Testis (tissue), 3 donors: ENCODE measurements around the gene RCAN2. TPM values are rescaled to one million over a fixed set of nuclear protein-coding genes. Genes with fewer than 3 reads are reported as not detected.

ENCODE experiments used
- DNase-seq: peaks from one replicate; pipeline ENCODE4 v3.0.0-alpha.2; 2019
- H3K27ac ChIP-seq, 2 donors: fragments of 200-600 bp; sonication (generic); one replicate each; pipeline ENCODE4 v1.5.1; 2019
- H3K27me3 ChIP-seq: fragments of 200-600 bp; sonication (generic); one replicate; pipeline ENCODE4 v1.5.1; 2019
- H3K36me3 ChIP-seq: fragments of 200-600 bp; sonication (generic); one replicate; pipeline ENCODE4 v1.5.1; 2017; ENCODE audit warnings: low read depth; ENCODE audit errors: missing control alignments
- H3K4me1 ChIP-seq: fragments of 200-600 bp; sonication (generic); one replicate; pipeline ENCODE4 v1.5.1; 2019
- H3K4me3 ChIP-seq, 2 donors: fragments of 200-600 bp; sonication (generic); one replicate each; pipeline ENCODE4 v1.5.1; 2017 to 2019
- H3K9me3 ChIP-seq: fragments of 200-600 bp; sonication (generic); one replicate; pipeline ENCODE4 v1.5.1; 2017
- CTCF ChIP-seq, 3 experiments: fragments of 450-650 bp in 2 of 3; fragments of 200-600 bp in 1 of 3; sonication (generic) in 1 of 3; IDR thresholded peaks; one replicate each; pipeline ENCODE4 v1.5.1; 2016 to 2019; ENCODE audit warnings: antibody characterized with exemption in 3 of 3, mild to moderate bottlenecking in 2 of 3, moderate library complexity in 1 of 3
- POLR2A ChIP-seq: fragments of 450-650 bp; IDR thresholded peaks from one replicate; pipeline ENCODE4 v1.6.1; 2017; ENCODE audit warnings: antibody characterized with exemption, mild to moderate bottlenecking, moderate library complexity
- WGBS, 2 donors: methylation state at CpG; one replicate each; pipeline ENCODE4 v1.1.5; 2018; 5-methylcytosine and 5-hydroxymethylcytosine counted together
- intact Hi-C: fragments of 100-400 bp; cut with DNase I; formaldehyde crosslinking; loops from one replicate; pipeline ENCODE4 v1.15.1; 2023; ENCODE audit warnings: low total_unique reads
- polyA plus RNA-seq: library from polyadenylated mRNA; stranded (reverse); fragments of 350-450 nt; fragmentation: Illumina TruSeq; extraction: RNeasy Lipid Tissue Mini Kit (QIAGEN cat#74804); gene quantifications from one replicate; pipeline ENCODE4 v1.2.3, GENCODE V29; 2014; ENCODE audit warnings: low read depth, low replicate concordance; ENCODE audit not compliant: insufficient read depth
- total RNA-seq, 2 donors: library from RNA; depleted of rRNA; stranded (reverse); fragments of >200 nt; gene quantifications; one replicate each; pipeline ENCODE4 v1.2.3, GENCODE V29; 2016

Gene RCAN2
- total and polyA plus RNA-seq, 3 donors from 2014 or later: 6.3 to 17.4 (median 7.1) TPM

- 59 to 71% methylated on average over 2 of the region's 2 CpGs for WGBS, 2 donors
- H3K4me1 ChIP-seq: no peaks in the 10 kb centered on the region
- no peak overlapping the region for H3K4me3 ChIP-seq
- TF ChIP-seq POLR2A (no peak), CTCF (IDR thresholded peaks at IDR 0.05) (no peak)
- H3K36me3 ChIP-seq: no peaks in the 10 kb centered on the region
- H3K9me3 ChIP-seq: no peaks in the 10 kb centered on the region
- intact Hi-C loops: no loop called here
- DNase-seq: no peak
- no peak overlapping the region for H3K27ac ChIP-seq
- H3K27me3 ChIP-seq: no peaks in the 10 kb centered on the region
These were observed 214.6 kb downstream of the RCAN2 start for GRCh38 chr6:46276576-46277142.

- H3K36me3 ChIP-seq: no peaks in the 10 kb centered on the region
- intact Hi-C loops: no loop called here
- 94 to 100% methylated on average over 2 of the region's 2 CpGs for WGBS, 2 donors
These were observed 216.7 kb downstream of the RCAN2 start for GRCh38 chr6:46274502-46274901.

GRCh38 chr6:46273911-46274310 is 217.3 kb downstream of the RCAN2 start:
- DNase-seq: no peak
- no peak overlapping the region for H3K27ac ChIP-seq
- peaks cover 5% of the 10 kb centered on the region for H3K4me1 ChIP-seq
- TF ChIP-seq POLR2A (no peak), CTCF (IDR thresholded peaks at IDR 0.05) (no peak)
- H3K9me3 ChIP-seq: no peaks in the 10 kb centered on the region
- H3K36me3 ChIP-seq: no peaks in the 10 kb centered on the region
- intact Hi-C loops: no loop called here
- no peaks in the 10 kb centered on the region for H3K27me3 ChIP-seq
- 50 to 52% methylated on average over 2 of the region's 2 CpGs for WGBS, 2 donors
- no peak overlapping the region for H3K4me3 ChIP-seq

More at GRCh38 chr6:46274502-46274901, 216.7 kb downstream of the RCAN2 start:
- no peaks in the 10 kb centered on the region for H3K27me3 ChIP-seq
- no peak for TF ChIP-seq CTCF (IDR thresholded peaks at IDR 0.05)
- no peak for TF ChIP-seq POLR2A
- no peaks in the 10 kb centered on the region for H3K9me3 ChIP-seq
- DNase-seq: no peak
- peaks cover under 1% of the 10 kb centered on the region for H3K4me1 ChIP-seq
- no peak overlapping the region for H3K4me3 ChIP-seq
- no peak overlapping the region for H3K27ac ChIP-seq

- Histone ChIP-seq H3K4me1 (peaks cover 5% of the 10 kb centered on the region), H3K4me3 (no peak overlapping the region), H3K9me3 (no peaks in the 10 kb centered on the region), H3K27ac (no peak overlapping the region), H3K36me3 (no peaks in the 10 kb centered on the region), H3K27me3 (no peaks in the 10 kb centered on the region)
- intact Hi-C loops: no loop called here
- TF ChIP-seq POLR2A: no peak
- TF ChIP-seq CTCF (IDR thresholded peaks at IDR 0.05): no peak
- 67 to 76% methylated on average over 3 of the region's 3 CpGs for WGBS, 2 donors
- DNase-seq: no peak
These were observed 219.5 kb downstream of the RCAN2 start for GRCh38 chr6:46271728-46272127.

- Histone ChIP-seq H3K27me3 (no peaks in the 10 kb centered on the region), H3K4me3 (no peak overlapping the region), H3K4me1 (peaks cover 5% of the 10 kb centered on the region), H3K9me3 (no peaks in the 10 kb centered on the region), H3K27ac (no peak overlapping the region), H3K36me3 (no peaks in the 10 kb centered on the region)
- intact Hi-C loops: no loop called here
- TF ChIP-seq CTCF (IDR thresholded peaks at IDR 0.05) (no peak), POLR2A (no peak)
- 87 to 90% methylated on average over 4 of the region's 4 CpGs for WGBS, 2 donors
- no peak for DNase-seq
These were observed 220.1 kb downstream of the RCAN2 start for GRCh38 chr6:46271107-46271506.
